Panc1 (cell line): Measurements from ENCODE around the gene LRRC43. TPM values are rescaled to one million over a fixed set of nuclear protein-coding genes. Genes with fewer than 3 reads are reported as not detected.

Experiments
- ATAC-seq: fragments of 200-7000 bp; cut with Tn5 transposase; 2 replicates; pipeline ENCODE4 v1.9.1; 2020; ENCODE audit warnings: mild to moderate bottlenecking, moderate library complexity
- BruUV-seq: library from RNA; stranded (reverse); fragments of 400-500 nt; replicated peaks from 2 replicates; lab custom pipeline; 2021; lab: Mats Ljungman, UMichigan
- CTCF ChIA-PET: fragments of 300-600 bp; sonication (Branson Sonifier 250); formaldehyde crosslinking; loops from one replicate; lab custom pipeline; 2022; ENCODE audit warnings: antibody characterized with exemption; lab: Charles Lee
- POLR2A ChIA-PET: fragments of 300-600 bp; sonication (Branson Sonifier 250); formaldehyde crosslinking; loops from one replicate; lab custom pipeline; 2022; ENCODE audit warnings: antibody characterized with exemption; lab: Charles Lee
- DNase-seq: peaks from one replicate; pipeline ENCODE4 v3.0.0-alpha.2; 2010; ENCODE audit warnings: low read depth, low spot score
- H3K27ac ChIP-seq: 2 replicates; pipeline ENCODE4 v1.5.1; 2011; ENCODE audit warnings: mild to moderate bottlenecking, low read length, inconsistent platforms
- H3K27me3 ChIP-seq: fragments of 200-500 bp; sonication (Bioruptor generic); 2 replicates; pipeline ENCODE4 v1.6.0; 2014; ENCODE audit warnings: low read length, inconsistent platforms; ENCODE audit not compliant: control insufficient read depth, insufficient read depth
- H3K36me3 ChIP-seq: fragments of 200-500 bp; sonication (Bioruptor generic); 2 replicates; pipeline ENCODE4 v1.5.1; 2014; ENCODE audit warnings: inconsistent platforms, mild to moderate bottlenecking, low read length, moderate library complexity; ENCODE audit not compliant: control insufficient read depth, insufficient read depth
- H3K4me1 ChIP-seq: 2 replicates; pipeline ENCODE4 v1.5.1; 2011; ENCODE audit warnings: inconsistent platforms, mild to moderate bottlenecking, low read length, moderate library complexity; ENCODE audit not compliant: control insufficient read depth, insufficient read depth
- H3K4me3 ChIP-seq, 2 experiments: 2 replicates each; pipeline ENCODE4 v1.5.1; 2011 to 2012; ENCODE audit warnings: low read depth in 2 of 2, low read length in 2 of 2, mild to moderate bottlenecking in 2 of 2, inconsistent platforms in 1 of 2, moderate library complexity in 1 of 2
- H3K9me3 ChIP-seq: fragments of 200-500 bp; sonication (Bioruptor generic); 2 replicates; pipeline ENCODE4 v1.5.1; 2014; ENCODE audit warnings: low read depth, mild to moderate bottlenecking, inconsistent platforms, low read length, moderate library complexity; ENCODE audit not compliant: control insufficient read depth, insufficient read depth
- POLR2AphosphoS5 ChIP-seq: IDR thresholded peaks from 2 replicates; pipeline ENCODE4 v1.6.1; 2012; ENCODE audit warnings: mild to moderate bottlenecking, low read depth, low read length, moderate library complexity
- SIN3A ChIP-seq: IDR thresholded peaks from 2 replicates; pipeline ENCODE4 v1.6.1; 2012; ENCODE audit warnings: low read depth, mild to moderate bottlenecking, low read length, moderate library complexity, borderline replicate concordance; ENCODE audit not compliant: insufficient read depth
- TCF7L2 ChIP-seq: IDR thresholded peaks from 2 replicates; pipeline ENCODE4 v1.6.1; 2011; ENCODE audit warnings: mild to moderate bottlenecking, low read depth, low read length, inconsistent platforms
- in situ Hi-C: cut with HindIII; loops from 2 replicates; pipeline ENCODE4 v1.10.0; 2016; ENCODE audit warnings: low sequenced_read_pairs, low pct_unique_long_range_greater_than_20kb
- intact Hi-C: fragments of 100-400 bp; cut with micrococcal nuclease; formaldehyde crosslinking; loops from one replicate; pipeline ENCODE4 v1.10.0; 2022; ENCODE audit not compliant: unreplicated experiment
- total RNA-seq: library from RNA; stranded (reverse); gene quantifications from one replicate; pipeline ENCODE4 v1.2.1, GENCODE V29; 2021; ENCODE audit not compliant: unreplicated experiment
- TF ChIP-seq, protein P1 (sequence below), 2 experiments: IDR thresholded peaks; 2 replicates each; pipeline ENCODE4 v1.6.1; 2011 to 2012; ENCODE audit warnings: low read depth in 2 of 2, control low read depth in 1 of 2, low read length in 1 of 2, mild to moderate bottlenecking in 1 of 2, moderate library complexity in 1 of 2; ENCODE audit not compliant: insufficient read depth in 1 of 2
- TF ChIP-seq, protein P2 (sequence below): fragments of 450-650 bp; IDR thresholded peaks from 2 replicates; pipeline ENCODE4 v1.5.1; 2017; ENCODE audit warnings: mild to moderate bottlenecking

LRRC43 gene
- total RNA-seq, 1 experiment from 2014 or later, result 1.5 TPM

DNA sequence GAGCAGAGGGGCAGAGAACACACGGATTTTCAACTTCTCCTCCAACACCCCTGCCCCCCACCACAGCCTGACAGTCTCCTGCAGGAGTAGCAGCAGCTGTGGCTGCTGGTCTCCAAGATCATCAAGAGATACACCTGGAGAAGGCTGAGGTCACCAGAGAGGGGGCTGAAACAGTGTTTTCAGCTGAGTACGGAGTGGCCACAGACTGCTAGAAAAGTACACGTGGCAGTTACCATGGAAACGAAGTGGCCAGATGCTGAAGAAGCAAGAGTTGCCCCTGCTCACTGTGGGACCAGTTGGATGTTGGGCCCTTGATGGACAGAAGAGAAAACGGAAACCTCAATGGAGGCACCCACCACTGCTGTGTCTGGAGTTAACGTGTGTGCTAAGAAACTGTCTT, 47.9 kb downstream of the LRRC43 start:
- DNase-seq (no peak), ATAC-seq (no peak)
- CTCF ChIA-PET, result interaction anchor here (0.5 kb wide), 1 partner anchor 32 kb away, joined by 5 read pairs; no protein-coding TSS in a partner anchor
- no peak overlapping the region for H3K27ac ChIP-seq
- in situ Hi-C loops, result no loop called here
- peaks cover 4% of the 10 kb centered on the region; the same call in 1 of the 2 replicates for H3K4me1 ChIP-seq
- POLR2A ChIA-PET, result no interaction called here
- no peak overlapping the region for H3K4me3 ChIP-seq
- no peaks in the 10 kb centered on the region for H3K27me3 ChIP-seq
- TF ChIP-seq TCF7L2 (no peak), POLR2AphosphoS5 (no peak), SIN3A (no peak)
- TF ChIP-seq, protein P1, sequence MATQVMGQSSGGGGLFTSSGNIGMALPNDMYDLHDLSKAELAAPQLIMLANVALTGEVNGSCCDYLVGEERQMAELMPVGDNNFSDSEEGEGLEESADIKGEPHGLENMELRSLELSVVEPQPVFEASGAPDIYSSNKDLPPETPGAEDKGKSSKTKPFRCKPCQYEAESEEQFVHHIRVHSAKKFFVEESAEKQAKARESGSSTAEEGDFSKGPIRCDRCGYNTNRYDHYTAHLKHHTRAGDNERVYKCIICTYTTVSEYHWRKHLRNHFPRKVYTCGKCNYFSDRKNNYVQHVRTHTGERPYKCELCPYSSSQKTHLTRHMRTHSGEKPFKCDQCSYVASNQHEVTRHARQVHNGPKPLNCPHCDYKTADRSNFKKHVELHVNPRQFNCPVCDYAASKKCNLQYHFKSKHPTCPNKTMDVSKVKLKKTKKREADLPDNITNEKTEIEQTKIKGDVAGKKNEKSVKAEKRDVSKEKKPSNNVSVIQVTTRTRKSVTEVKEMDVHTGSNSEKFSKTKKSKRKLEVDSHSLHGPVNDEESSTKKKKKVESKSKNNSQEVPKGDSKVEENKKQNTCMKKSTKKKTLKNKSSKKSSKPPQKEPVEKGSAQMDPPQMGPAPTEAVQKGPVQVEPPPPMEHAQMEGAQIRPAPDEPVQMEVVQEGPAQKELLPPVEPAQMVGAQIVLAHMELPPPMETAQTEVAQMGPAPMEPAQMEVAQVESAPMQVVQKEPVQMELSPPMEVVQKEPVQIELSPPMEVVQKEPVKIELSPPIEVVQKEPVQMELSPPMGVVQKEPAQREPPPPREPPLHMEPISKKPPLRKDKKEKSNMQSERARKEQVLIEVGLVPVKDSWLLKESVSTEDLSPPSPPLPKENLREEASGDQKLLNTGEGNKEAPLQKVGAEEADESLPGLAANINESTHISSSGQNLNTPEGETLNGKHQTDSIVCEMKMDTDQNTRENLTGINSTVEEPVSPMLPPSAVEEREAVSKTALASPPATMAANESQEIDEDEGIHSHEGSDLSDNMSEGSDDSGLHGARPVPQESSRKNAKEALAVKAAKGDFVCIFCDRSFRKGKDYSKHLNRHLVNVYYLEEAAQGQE (IDR thresholded peaks at IDR 0.05; ENCODE audit: insufficient read depth in 1 of 2, low read depth in 2 of 2, low read length in 1 of 2), result no peak
- TF ChIP-seq, protein P2, sequence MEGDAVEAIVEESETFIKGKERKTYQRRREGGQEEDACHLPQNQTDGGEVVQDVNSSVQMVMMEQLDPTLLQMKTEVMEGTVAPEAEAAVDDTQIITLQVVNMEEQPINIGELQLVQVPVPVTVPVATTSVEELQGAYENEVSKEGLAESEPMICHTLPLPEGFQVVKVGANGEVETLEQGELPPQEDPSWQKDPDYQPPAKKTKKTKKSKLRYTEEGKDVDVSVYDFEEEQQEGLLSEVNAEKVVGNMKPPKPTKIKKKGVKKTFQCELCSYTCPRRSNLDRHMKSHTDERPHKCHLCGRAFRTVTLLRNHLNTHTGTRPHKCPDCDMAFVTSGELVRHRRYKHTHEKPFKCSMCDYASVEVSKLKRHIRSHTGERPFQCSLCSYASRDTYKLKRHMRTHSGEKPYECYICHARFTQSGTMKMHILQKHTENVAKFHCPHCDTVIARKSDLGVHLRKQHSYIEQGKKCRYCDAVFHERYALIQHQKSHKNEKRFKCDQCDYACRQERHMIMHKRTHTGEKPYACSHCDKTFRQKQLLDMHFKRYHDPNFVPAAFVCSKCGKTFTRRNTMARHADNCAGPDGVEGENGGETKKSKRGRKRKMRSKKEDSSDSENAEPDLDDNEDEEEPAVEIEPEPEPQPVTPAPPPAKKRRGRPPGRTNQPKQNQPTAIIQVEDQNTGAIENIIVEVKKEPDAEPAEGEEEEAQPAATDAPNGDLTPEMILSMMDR, result no peak
- no peaks in the 10 kb centered on the region for H3K9me3 ChIP-seq
- H3K36me3 ChIP-seq, result peaks cover 8% of the 10 kb centered on the region; the same call in 1 of the 2 replicates
- intact Hi-C loops, result no loop called here
- no TSS peak for BruUV-seq

DNA sequence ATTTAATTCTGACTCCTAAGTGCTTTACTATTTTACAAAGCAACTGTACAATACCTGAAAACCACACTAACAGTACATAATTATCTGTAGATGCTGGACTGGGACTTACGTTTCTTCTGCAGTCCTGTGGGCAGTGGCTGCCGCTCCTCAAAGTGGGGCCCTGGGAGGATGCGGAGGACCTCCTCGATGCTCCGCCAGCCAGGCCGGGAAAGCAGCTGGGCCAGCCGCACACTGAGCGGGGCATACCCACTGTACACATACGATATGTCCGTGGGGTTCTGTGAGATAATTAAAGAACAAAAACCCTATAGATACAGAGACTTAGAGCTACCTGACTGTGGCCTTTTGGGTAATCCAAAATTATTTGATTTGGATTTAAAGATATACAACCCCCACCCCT, 49.8 kb downstream of the LRRC43 start:
- no peaks in the 10 kb centered on the region for H3K4me1 ChIP-seq
- in situ Hi-C loops (no loop called here), intact Hi-C loops (no loop called here)
- ChIA-PET POLR2A (no interaction called here), CTCF (interaction anchor here (0.5 kb wide), 1 partner anchor 294 kb away, joined by 3 read pairs; the partner anchor contains the start of genes KNTC1 and RSRC2)
- H3K9me3 ChIP-seq, result no peaks in the 10 kb centered on the region
- no TSS peak for BruUV-seq
- no peak overlapping the region for H3K4me3 ChIP-seq
- peaks cover 8% of the 10 kb centered on the region; the same call in 1 of the 2 replicates for H3K36me3 ChIP-seq
- TF ChIP-seq SIN3A (no peak), TCF7L2 (no peak)
- TF ChIP-seq, protein P1 (IDR thresholded peaks at IDR 0.05; ENCODE audit: insufficient read depth in 1 of 2, low read depth in 2 of 2, low read length in 1 of 2), result no peak
- DNase-seq (no peak), ATAC-seq (no peak)
- no peaks in the 10 kb centered on the region for H3K27me3 ChIP-seq
- no peak overlapping the region for H3K27ac ChIP-seq
